Epithelial cell of esophagus (primary cell): ENCODE measurements around the gene PDP2.
"Not testable (repeated sequence)": the region's sequence is repeated elsewhere in the genome, so short reads cannot be mapped to it uniquely, and the experiment has no call there.

Experiments
- DNase-seq: peaks from one replicate; pipeline ENCODE4 v3.0.0; 2010; ENCODE audit warnings: low read depth
- H3K4me3 ChIP-seq: 2 replicates; pipeline ENCODE4 v1.5.1; 2011; ENCODE audit warnings: mild to moderate bottlenecking, low read length, control low read depth
- TF ChIP-seq, protein P1 (sequence below): IDR thresholded peaks from 2 replicates; pipeline ENCODE4 v1.5.1; 2011; ENCODE audit warnings: low read depth, mild to moderate bottlenecking, low read length, control low read depth, inconsistent platforms; ENCODE audit not compliant: insufficient read depth; ENCODE audit errors: missing control alignments

The PDP2 gene

DNA sequence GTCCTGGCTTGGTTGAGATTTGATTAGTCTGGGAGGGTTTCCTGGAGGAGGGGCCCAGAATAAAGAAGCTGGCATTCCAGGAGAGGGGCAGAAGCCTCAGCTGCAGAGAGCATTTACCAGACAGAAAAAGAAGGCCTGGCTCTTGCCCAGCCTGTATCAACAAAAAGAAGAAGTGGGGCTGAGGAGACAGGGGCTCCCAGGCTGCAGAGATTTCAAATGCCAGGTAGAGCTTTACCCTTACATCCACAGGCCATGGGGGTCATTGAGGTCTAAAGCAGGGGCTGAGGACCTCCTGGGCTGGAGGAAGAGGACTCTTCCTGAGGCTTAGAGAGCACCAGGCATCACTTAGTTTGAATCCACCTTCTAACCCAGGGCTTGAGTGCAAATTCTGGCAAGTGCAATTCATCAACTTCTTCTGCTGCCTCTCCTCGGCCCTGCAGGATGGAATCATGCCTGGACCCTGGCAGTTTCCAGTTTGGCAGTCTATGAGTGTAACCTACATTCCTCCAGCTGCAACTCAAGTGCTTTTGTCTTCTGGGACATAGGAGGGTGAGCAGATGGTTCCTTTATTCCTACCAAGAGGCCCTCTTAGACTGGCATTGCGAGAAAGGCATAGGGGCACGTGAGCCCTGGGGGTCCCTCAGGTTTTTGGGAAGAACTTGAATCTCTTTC, 20.8 kb upstream of the PDP2 start:
- TF ChIP-seq, protein P1, sequence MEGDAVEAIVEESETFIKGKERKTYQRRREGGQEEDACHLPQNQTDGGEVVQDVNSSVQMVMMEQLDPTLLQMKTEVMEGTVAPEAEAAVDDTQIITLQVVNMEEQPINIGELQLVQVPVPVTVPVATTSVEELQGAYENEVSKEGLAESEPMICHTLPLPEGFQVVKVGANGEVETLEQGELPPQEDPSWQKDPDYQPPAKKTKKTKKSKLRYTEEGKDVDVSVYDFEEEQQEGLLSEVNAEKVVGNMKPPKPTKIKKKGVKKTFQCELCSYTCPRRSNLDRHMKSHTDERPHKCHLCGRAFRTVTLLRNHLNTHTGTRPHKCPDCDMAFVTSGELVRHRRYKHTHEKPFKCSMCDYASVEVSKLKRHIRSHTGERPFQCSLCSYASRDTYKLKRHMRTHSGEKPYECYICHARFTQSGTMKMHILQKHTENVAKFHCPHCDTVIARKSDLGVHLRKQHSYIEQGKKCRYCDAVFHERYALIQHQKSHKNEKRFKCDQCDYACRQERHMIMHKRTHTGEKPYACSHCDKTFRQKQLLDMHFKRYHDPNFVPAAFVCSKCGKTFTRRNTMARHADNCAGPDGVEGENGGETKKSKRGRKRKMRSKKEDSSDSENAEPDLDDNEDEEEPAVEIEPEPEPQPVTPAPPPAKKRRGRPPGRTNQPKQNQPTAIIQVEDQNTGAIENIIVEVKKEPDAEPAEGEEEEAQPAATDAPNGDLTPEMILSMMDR, result no peak
- H3K4me3 ChIP-seq, result no peak overlapping the region

DNA sequence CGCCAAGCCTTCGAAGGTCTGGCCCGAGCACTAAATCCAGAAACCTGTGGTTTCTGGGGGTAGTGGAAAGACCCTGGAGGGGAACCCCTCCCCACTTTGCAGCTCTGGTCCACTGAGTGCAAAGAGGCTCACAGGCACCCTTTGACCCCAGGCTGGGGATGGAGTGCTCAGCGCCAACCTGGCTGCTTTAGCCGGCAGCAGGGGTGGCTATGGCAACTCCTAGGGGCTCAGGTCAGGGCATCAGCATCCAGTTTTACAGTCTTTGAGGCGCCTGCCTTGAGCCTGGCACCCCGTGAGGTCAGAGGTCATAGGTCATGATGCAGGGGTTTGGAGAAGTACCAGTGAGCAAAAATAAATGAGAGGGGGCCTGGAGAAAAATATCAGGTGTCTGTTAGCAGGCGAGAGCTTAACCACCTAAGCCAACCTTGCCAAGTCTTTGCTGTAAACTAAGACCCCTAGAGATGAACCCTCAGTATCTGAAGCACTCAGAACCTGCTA, 18.2 kb upstream of the PDP2 start:
- TF ChIP-seq, protein P1, result no peak
- no peak overlapping the region for H3K4me3 ChIP-seq
- no peak for DNase-seq

More for the DNA sequence above, 20.8 kb upstream of the PDP2 start:
- no peak for DNase-seq

DNA sequence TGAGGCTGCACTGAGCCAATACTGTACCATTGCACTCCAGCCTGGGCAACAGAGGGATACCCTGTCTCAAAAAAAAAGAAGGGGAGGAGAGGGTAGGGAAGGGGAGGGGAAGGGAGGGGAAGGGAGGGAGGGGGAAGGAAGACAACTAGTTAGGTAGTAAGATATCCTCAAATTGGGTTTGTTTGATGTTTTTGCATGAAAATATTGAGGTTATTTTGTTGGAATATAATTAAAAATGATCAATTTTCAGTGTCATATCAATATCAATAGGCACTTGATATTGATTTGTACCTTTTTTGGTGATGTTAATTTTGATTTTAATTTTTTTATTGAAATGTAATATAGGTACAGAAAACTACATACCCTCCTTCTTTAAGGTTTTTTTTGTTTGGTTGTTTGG, 16.6 kb upstream of the PDP2 start:
- DNase-seq, result no peak
- no peak overlapping the region for H3K4me3 ChIP-seq
- TF ChIP-seq, protein P1, result no peak

DNA sequence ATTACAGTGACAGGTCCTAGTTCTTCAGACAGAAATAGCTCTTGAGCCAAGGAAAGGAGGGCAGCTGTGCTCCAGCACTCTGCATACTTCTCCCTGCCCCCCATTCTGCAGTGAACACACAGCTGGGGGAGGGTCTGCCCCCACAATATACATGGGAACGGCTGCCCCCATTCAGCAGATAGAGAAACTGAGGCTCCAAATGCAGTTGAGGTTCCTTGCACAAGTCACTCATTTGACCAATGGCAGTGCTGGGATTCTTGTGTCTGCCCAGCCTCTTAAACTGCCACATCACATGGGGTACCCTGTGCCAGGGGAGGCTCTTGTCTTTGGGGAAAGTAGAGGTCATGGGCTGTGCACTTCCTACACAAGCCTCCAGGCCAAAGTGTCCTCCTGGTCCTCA, 10.9 kb upstream of the PDP2 start:
- TF ChIP-seq, protein P1, result no peak
- no peak for DNase-seq
- no peak overlapping the region for H3K4me3 ChIP-seq

DNA sequence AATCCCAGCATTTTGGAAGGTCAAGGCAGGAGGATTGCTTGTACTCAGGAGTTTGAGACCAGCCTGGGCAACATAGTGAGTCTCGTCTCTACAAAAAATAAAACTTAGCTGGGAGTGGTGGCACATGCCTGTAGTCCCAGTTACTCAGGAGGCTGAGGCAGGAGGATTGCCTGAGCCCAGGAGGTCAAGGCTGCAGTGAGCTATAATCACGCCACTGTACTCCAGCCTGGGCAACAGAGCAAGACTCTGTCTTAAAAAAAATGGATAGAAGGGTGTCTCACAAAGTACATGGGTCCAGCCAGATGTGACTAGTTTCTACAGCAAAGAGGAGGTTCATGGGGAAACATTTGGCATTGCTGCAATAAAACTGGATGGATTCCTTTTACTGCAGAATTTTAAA, 9.0 kb upstream of the PDP2 start:
- H3K4me3 ChIP-seq, DNase-seq: not testable (repeated sequence)

DNA sequence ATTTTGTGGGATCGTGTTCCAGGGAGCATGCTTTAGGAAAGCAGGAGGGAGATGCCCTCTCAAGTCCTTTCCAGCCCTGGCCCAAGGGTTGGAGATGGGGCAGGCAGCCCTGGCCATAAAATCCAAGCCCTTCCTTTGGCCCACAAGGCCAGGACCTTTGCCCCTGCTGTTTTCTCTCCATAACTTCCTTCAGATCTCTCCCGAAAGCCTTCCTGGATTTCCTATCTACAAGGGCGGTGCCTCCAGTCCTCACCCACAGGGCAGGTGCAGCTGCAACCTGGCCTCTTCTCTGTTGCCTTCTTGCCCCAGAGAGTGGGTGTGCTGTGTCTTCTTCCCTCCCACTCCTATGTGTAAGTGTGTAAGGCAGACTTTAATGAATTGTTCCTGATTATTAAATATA, 8.5 kb upstream of the PDP2 start:
- TF ChIP-seq, protein P1, result no peak
- DNase-seq, result no peak
- H3K4me3 ChIP-seq, result no peak overlapping the region

DNA sequence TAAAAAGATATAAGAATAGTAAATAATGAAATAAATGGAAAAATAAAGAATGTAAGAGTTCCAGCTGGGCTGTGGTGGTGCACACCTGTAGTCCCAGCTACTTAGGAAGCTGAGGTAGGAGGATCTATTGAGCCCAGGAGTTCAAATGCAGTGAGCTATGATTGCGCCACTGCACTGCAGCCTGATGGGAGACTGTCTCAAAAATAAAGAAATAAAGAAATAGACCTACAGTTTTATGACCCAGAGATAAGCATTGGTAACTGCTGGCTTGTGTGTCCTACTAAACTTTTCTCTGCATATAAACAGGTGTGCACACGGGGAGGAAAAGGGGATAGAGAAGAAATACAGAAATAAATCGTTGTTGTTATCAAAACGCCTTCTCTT, 7.8 kb upstream of the PDP2 start:
- no peak overlapping the region for H3K4me3 ChIP-seq
- TF ChIP-seq, protein P1, result no peak
- DNase-seq, result no peak
